PC-9 (cell line): ENCODE measurements around the gene TMF1. TPM values are rescaled to one million over a fixed set of nuclear protein-coding genes. Genes with fewer than 3 reads are reported as not detected.

ENCODE experiments used
- BruUV-seq: library from RNA; stranded (reverse); fragments of 400-500 nt; replicated peaks from 2 replicates; lab custom pipeline; 2021; lab: Mats Ljungman, UMichigan
- CTCF ChIA-PET: fragments of 300-600 bp; sonication (Branson Sonifier 250); formaldehyde crosslinking; loops from one replicate; lab custom pipeline; 2022; ENCODE audit warnings: antibody characterized with exemption; lab: Charles Lee
- POLR2A ChIA-PET: fragments of 300-600 bp; sonication (Branson Sonifier 250); formaldehyde crosslinking; loops from one replicate; lab custom pipeline; 2022; ENCODE audit warnings: antibody characterized with exemption; ENCODE audit not compliant: unreplicated experiment; lab: Charles Lee
- DNase-seq, 2 experiments: peaks; one replicate each; pipeline versions ENCODE4 v3.0.0 to v3.0.0-alpha.2; 2015 to 2022; ENCODE audit warnings: mixed read lengths in 1 of 2
- H2AFZ ChIP-seq: fragments of 200-600 bp; sonication (generic); 2 replicates; pipeline ENCODE4 v1.8.1; 2017; ENCODE audit warnings: antibody characterized with exemption
- H3F3A ChIP-seq: fragments of 200-600 bp; sonication (generic); 2 replicates; pipeline ENCODE4 v1.8.1; 2017; ENCODE audit warnings: antibody characterized with exemption, mild to moderate bottlenecking, low read depth; ENCODE audit not compliant: insufficient read depth
- H3K27ac ChIP-seq: fragments of 200-600 bp; sonication (generic); 2 replicates; pipeline ENCODE4 v1.6.1; 2016; ENCODE audit warnings: mixed run types
- H3K27me3 ChIP-seq: fragments of 200-600 bp; sonication (generic); 2 replicates; pipeline ENCODE4 v1.6.1; 2016; ENCODE audit warnings: low read depth, mixed run types; ENCODE audit not compliant: insufficient read depth
- H3K36me3 ChIP-seq: fragments of 200-600 bp; sonication (generic); 2 replicates; pipeline ENCODE4 v1.6.1; 2016; ENCODE audit warnings: low read depth, mixed run types
- H3K4me1 ChIP-seq: fragments of 200-600 bp; sonication (generic); replicated peaks from 2 replicates; pipeline ENCODE4 v1.6.1; 2016; ENCODE audit warnings: mixed run types; ENCODE audit not compliant: insufficient read depth
- H3K4me2 ChIP-seq: fragments of 200-600 bp; sonication (generic); 2 replicates; pipeline ENCODE4 v1.6.1; 2017; ENCODE audit warnings: mixed run types
- H3K4me3 ChIP-seq: fragments of 200-600 bp; sonication (generic); 2 replicates; pipeline ENCODE4 v1.6.1; 2016; ENCODE audit warnings: mixed run types
- H3K79me2 ChIP-seq: fragments of 200-600 bp; sonication (generic); 2 replicates; pipeline ENCODE4 v1.6.1; 2017; ENCODE audit warnings: low read depth, mixed run types
- H3K9me2 ChIP-seq: fragments of 200-600 bp; sonication (generic); 2 replicates; pipeline ENCODE4 v1.8.1; 2017; ENCODE audit warnings: mild to moderate bottlenecking; ENCODE audit not compliant: insufficient read depth
- H3K9me3 ChIP-seq: fragments of 200-600 bp; sonication (generic); 2 replicates; pipeline ENCODE4 v1.8.1; 2016; ENCODE audit warnings: low read depth; ENCODE audit not compliant: insufficient read depth
- H4K20me1 ChIP-seq: fragments of 200-600 bp; sonication (generic); 2 replicates; pipeline ENCODE4 v1.8.1; 2017; ENCODE audit not compliant: insufficient read depth
- CTCF ChIP-seq: fragments of 200-600 bp; sonication (generic); conservative IDR thresholded peaks from 2 replicates; pipeline ENCODE4 v1.6.1; 2017; ENCODE audit warnings: mixed run types, antibody characterized with exemption, mild to moderate bottlenecking, moderate library complexity
- EZH2 ChIP-seq: fragments of 200-600 bp; sonication (generic); IDR thresholded peaks from 2 replicates; pipeline ENCODE4 v1.8.0; 2017; ENCODE audit warnings: antibody characterized with exemption, low read depth
- intact Hi-C: fragments of 100-400 bp; cut with micrococcal nuclease; formaldehyde crosslinking; loops from one replicate; pipeline ENCODE4 v1.10.0; 2022; ENCODE audit not compliant: unreplicated experiment
- total RNA-seq: library from RNA; stranded (reverse); gene quantifications from 2 replicates; pipeline ENCODE4 v1.2.3, GENCODE V29; 2021

TMF1 gene
- total RNA-seq, 1 experiment from 2014 or later = 35.5 TPM

- Histone ChIP-seq H3K79me2 (no peaks in the 10 kb centered on the region), H3K4me1 (no peaks in the 10 kb centered on the region), H4K20me1 (no peaks in the 10 kb centered on the region), H3K9me3 (no peaks in the 10 kb centered on the region), H3K27ac (no peak overlapping the region), H3K36me3 (no peaks in the 10 kb centered on the region), H3K9me2 (no peaks in the 10 kb centered on the region), H2AFZ (no peak overlapping the region), H3K4me2 (no peak overlapping the region), H3K27me3 (no peaks in the 10 kb centered on the region), H3K4me3 (no peak overlapping the region), H3F3A (no peaks in the 10 kb centered on the region)
- no peak for DNase-seq
- intact Hi-C loops = no loop called here
- no TSS peak for BruUV-seq
- TF ChIP-seq EZH2 (no peak), CTCF (no peak)
- ChIA-PET CTCF (no interaction called here), POLR2A (no interaction called here)
These were observed 66.9 kb downstream of the TMF1 start for GRCh38 chr3:68985146-68985790.

GRCh38 chr3:68984011-68984530, 68.1 kb downstream of the TMF1 start:
- TF ChIP-seq CTCF (no peak), EZH2 (no peak)
- Histone ChIP-seq H3K9me3 (no peaks in the 10 kb centered on the region), H3K36me3 (no peaks in the 10 kb centered on the region), H4K20me1 (no peaks in the 10 kb centered on the region), H3K4me2 (no peak overlapping the region), H3F3A (no peaks in the 10 kb centered on the region), H3K4me1 (no peaks in the 10 kb centered on the region), H3K79me2 (no peaks in the 10 kb centered on the region), H2AFZ (no peak overlapping the region), H3K27ac (no peak overlapping the region), H3K4me3 (no peak overlapping the region), H3K9me2 (no peaks in the 10 kb centered on the region), H3K27me3 (no peaks in the 10 kb centered on the region)
- intact Hi-C loops = no loop called here
- DNase-seq = no peak
- ChIA-PET CTCF (no interaction called here), POLR2A (interaction anchor here (0.6 kb wide), 1 partner anchor 16 kb away, joined by 3 read pairs; no protein-coding TSS in a partner anchor)
- no TSS peak for BruUV-seq

GRCh38 chr3:68977486-68978167, 74.5 kb downstream of the TMF1 start:
- POLR2A ChIA-PET = no interaction called here
- no peaks in the 10 kb centered on the region for H4K20me1 ChIP-seq
- CTCF ChIA-PET = interaction anchor here (0.6 kb wide), 1 partner anchor 53 kb away, joined by 3 read pairs; no protein-coding TSS in a partner anchor
- H3F3A ChIP-seq = no peaks in the 10 kb centered on the region
- no peak for TF ChIP-seq CTCF
- H3K4me3 ChIP-seq = no peak overlapping the region
- intact Hi-C loops = no loop called here
- H3K27me3 ChIP-seq = no peaks in the 10 kb centered on the region
- H3K4me1 ChIP-seq = no peaks in the 10 kb centered on the region
- H2AFZ ChIP-seq = no peak overlapping the region
- H3K9me2 ChIP-seq = no peaks in the 10 kb centered on the region
- no TSS peak for BruUV-seq
- no peaks in the 10 kb centered on the region for H3K9me3 ChIP-seq
- no peak overlapping the region for H3K27ac ChIP-seq
- no peaks in the 10 kb centered on the region for H3K36me3 ChIP-seq
- no peaks in the 10 kb centered on the region for H3K79me2 ChIP-seq
- no peak overlapping the region for H3K4me2 ChIP-seq
- DNase-seq = no peak
